K562 (cell line): ENCODE results near the gene TXNRD3.

Experiments
- ATF6 ChIP-seq: sonication (generic); formaldehyde crosslinking; IDR thresholded peaks from 2 replicates; pipeline ENCODE4 v1.4.0; 2020; ENCODE audit warnings: mild to moderate bottlenecking, missing genetic modification reagents
- CHD1 ChIP-seq: fragments of 200-600 bp; sonication (generic); IDR thresholded peaks from one replicate; pipeline ENCODE4 v1.6.1; 2012; ENCODE audit warnings: mild to moderate bottlenecking, moderate library complexity, low read length, inconsistent platforms
- DDX20 ChIP-seq: fragments of 450-650 bp; IDR thresholded peaks from 2 replicates; pipeline ENCODE4 v1.6.1; 2016; ENCODE audit warnings: missing genetic modification characterization, low read depth, mild to moderate bottlenecking, missing compliant biosample characterization, moderate library complexity
- FOS ChIP-seq: IDR thresholded peaks from 3 replicates; pipeline ENCODE4 v1.6.1; 2011; ENCODE audit not compliant: insufficient read length; ENCODE audit errors: extremely low read depth
- HNRNPH1 ChIP-seq: fragments of 200-400 bp; formaldehyde crosslinking; optimal IDR thresholded peaks from 2 replicates; pipeline ENCODE3; 2017; ENCODE audit warnings: low read depth, mild to moderate bottlenecking, low read length, moderate library complexity
- KAT7 ChIP-seq: sonication (generic); formaldehyde crosslinking; IDR thresholded peaks from 2 replicates; pipeline ENCODE4 v1.8.0; 2022; ENCODE audit warnings: missing genetic modification reagents, mild to moderate bottlenecking, borderline replicate concordance
- MYNN ChIP-seq, 2 experiments: sonication (generic); formaldehyde crosslinking in 1 of 2; IDR thresholded peaks; 2 replicates each; pipeline versions ENCODE4 v1.5.0 to v1.6.1; 2016 to 2020; ENCODE audit warnings: antibody characterized with exemption in 1 of 2, missing genetic modification reagents in 1 of 2
- NRF1 ChIP-seq, 2 experiments: fragments of 450-650 bp; IDR thresholded peaks in 1 of 2; conservative IDR thresholded peaks in 1 of 2; 2 replicates each; pipeline ENCODE4 v1.6.1; 2014; ENCODE audit warnings: mild to moderate bottlenecking in 2 of 2
- POLR2A ChIP-seq: fragments of 450-650 bp; conservative IDR thresholded peaks from 2 replicates; pipeline ENCODE4 v1.6.1; 2016
- ZNF197 ChIP-seq: fragments of 200-800 bp; sonication (Bioruptor generic); IDR thresholded peaks from 2 replicates; pipeline ENCODE4 v1.6.1; 2016; ENCODE audit warnings: low read depth, missing genetic modification characterization, missing compliant biosample characterization
- ZNF224 ChIP-seq: sonication (generic); formaldehyde crosslinking; IDR thresholded peaks from 2 replicates; pipeline ENCODE4 v1.8.0; 2022; ENCODE audit warnings: mild to moderate bottlenecking, missing genetic modification reagents
- TF ChIP-seq, protein P1 (sequence below): sonication (generic); formaldehyde crosslinking; IDR thresholded peaks from 2 replicates; pipeline ENCODE4 v1.9.0; 2022; ENCODE audit warnings: mild to moderate bottlenecking, missing genetic modification reagents

GRCh38 chr3:126557761-126558160 lies 97.2 kb downstream of the TXNRD3 start:
- TF ChIP-seq DDX20 (tag) (no peak), ZNF197 (CRISPR knock-in tag) (no peak), NRF1 (conservative IDR thresholded peaks at IDR 0.05 in 1 of 2, IDR thresholded peaks at IDR 0.05 in 1 of 2) (no peak), ZNF224 (CRISPR knock-in tag) (no peak), POLR2A (no peak), CHD1 (no peak), MYNN (IDR thresholded peaks at IDR 0.05) (no peak), MYNN (CRISPR knock-in tag; IDR thresholded peaks at IDR 0.05) (no peak), ATF6 (CRISPR knock-in tag) (no peak), FOS (no peak), KAT7 (CRISPR knock-in tag) (no peak), HNRNPH1 (no peak)
- TF ChIP-seq, protein P1, sequence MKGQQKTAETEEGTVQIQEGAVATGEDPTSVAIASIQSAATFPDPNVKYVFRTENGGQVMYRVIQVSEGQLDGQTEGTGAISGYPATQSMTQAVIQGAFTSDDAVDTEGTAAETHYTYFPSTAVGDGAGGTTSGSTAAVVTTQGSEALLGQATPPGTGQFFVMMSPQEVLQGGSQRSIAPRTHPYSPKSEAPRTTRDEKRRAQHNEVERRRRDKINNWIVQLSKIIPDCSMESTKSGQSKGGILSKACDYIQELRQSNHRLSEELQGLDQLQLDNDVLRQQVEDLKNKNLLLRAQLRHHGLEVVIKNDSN (CRISPR knock-in tag), result no peak
